ENCODE data around the gene ABCC11.

DNA sequence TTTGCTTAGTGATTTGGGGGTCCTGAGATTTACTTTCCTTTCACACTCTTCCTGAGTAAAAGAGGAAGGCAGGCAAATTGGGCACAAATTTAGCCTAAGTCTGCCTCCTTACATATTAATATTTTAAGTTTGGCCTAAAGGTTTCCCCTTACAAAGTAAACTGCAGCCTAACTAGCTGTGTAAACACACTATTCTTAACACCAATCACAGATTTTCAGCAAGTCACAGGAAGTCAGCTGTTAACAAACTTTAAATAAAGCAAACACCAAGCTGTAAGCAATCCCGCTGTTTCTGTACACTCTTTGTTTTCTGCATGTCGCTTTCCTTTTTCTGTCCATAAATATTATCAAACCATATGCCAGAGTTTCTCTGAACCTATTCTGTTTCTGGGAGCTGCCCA is 45.1 kb upstream of the ABCC11 start:
- no peak for TF ChIP-seq CREB1 (CRISPR knock-in tag; IDR thresholded peaks at IDR 0.05; ENCODE audit: low read depth)
- TF ChIP-seq, protein P1, sequence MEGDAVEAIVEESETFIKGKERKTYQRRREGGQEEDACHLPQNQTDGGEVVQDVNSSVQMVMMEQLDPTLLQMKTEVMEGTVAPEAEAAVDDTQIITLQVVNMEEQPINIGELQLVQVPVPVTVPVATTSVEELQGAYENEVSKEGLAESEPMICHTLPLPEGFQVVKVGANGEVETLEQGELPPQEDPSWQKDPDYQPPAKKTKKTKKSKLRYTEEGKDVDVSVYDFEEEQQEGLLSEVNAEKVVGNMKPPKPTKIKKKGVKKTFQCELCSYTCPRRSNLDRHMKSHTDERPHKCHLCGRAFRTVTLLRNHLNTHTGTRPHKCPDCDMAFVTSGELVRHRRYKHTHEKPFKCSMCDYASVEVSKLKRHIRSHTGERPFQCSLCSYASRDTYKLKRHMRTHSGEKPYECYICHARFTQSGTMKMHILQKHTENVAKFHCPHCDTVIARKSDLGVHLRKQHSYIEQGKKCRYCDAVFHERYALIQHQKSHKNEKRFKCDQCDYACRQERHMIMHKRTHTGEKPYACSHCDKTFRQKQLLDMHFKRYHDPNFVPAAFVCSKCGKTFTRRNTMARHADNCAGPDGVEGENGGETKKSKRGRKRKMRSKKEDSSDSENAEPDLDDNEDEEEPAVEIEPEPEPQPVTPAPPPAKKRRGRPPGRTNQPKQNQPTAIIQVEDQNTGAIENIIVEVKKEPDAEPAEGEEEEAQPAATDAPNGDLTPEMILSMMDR (conservative IDR thresholded peaks at IDR 0.05; ENCODE audit: low read depth in 2 of 2) = no peak
- TF ChIP-seq EZH2 (IDR thresholded peaks at IDR 0.05; ENCODE audit: low read depth, unreplicated experiment) = no peak
- TF ChIP-seq POLR2AphosphoS5 (IDR thresholded peaks at IDR 0.05; ENCODE audit: low read depth) = no peak
- no peak for TF ChIP-seq JUNB (IDR thresholded peaks at IDR 0.05; ENCODE audit: unreplicated experiment)
- TF ChIP-seq ZNF114 (CRISPR knock-in tag; IDR thresholded peaks at IDR 0.05) = no peak
- TF ChIP-seq, protein P2, sequence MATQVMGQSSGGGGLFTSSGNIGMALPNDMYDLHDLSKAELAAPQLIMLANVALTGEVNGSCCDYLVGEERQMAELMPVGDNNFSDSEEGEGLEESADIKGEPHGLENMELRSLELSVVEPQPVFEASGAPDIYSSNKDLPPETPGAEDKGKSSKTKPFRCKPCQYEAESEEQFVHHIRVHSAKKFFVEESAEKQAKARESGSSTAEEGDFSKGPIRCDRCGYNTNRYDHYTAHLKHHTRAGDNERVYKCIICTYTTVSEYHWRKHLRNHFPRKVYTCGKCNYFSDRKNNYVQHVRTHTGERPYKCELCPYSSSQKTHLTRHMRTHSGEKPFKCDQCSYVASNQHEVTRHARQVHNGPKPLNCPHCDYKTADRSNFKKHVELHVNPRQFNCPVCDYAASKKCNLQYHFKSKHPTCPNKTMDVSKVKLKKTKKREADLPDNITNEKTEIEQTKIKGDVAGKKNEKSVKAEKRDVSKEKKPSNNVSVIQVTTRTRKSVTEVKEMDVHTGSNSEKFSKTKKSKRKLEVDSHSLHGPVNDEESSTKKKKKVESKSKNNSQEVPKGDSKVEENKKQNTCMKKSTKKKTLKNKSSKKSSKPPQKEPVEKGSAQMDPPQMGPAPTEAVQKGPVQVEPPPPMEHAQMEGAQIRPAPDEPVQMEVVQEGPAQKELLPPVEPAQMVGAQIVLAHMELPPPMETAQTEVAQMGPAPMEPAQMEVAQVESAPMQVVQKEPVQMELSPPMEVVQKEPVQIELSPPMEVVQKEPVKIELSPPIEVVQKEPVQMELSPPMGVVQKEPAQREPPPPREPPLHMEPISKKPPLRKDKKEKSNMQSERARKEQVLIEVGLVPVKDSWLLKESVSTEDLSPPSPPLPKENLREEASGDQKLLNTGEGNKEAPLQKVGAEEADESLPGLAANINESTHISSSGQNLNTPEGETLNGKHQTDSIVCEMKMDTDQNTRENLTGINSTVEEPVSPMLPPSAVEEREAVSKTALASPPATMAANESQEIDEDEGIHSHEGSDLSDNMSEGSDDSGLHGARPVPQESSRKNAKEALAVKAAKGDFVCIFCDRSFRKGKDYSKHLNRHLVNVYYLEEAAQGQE (IDR thresholded peaks at IDR 0.05; ENCODE audit: unreplicated experiment) = no peak
- TF ChIP-seq ZNF331 (CRISPR knock-in tag; IDR thresholded peaks at IDR 0.05; ENCODE audit: low read depth) = no peak
- no peak for TF ChIP-seq NANOG (IDR thresholded peaks at IDR 0.05; ENCODE audit: borderline replicate concordance)
- TF ChIP-seq, protein P3, sequence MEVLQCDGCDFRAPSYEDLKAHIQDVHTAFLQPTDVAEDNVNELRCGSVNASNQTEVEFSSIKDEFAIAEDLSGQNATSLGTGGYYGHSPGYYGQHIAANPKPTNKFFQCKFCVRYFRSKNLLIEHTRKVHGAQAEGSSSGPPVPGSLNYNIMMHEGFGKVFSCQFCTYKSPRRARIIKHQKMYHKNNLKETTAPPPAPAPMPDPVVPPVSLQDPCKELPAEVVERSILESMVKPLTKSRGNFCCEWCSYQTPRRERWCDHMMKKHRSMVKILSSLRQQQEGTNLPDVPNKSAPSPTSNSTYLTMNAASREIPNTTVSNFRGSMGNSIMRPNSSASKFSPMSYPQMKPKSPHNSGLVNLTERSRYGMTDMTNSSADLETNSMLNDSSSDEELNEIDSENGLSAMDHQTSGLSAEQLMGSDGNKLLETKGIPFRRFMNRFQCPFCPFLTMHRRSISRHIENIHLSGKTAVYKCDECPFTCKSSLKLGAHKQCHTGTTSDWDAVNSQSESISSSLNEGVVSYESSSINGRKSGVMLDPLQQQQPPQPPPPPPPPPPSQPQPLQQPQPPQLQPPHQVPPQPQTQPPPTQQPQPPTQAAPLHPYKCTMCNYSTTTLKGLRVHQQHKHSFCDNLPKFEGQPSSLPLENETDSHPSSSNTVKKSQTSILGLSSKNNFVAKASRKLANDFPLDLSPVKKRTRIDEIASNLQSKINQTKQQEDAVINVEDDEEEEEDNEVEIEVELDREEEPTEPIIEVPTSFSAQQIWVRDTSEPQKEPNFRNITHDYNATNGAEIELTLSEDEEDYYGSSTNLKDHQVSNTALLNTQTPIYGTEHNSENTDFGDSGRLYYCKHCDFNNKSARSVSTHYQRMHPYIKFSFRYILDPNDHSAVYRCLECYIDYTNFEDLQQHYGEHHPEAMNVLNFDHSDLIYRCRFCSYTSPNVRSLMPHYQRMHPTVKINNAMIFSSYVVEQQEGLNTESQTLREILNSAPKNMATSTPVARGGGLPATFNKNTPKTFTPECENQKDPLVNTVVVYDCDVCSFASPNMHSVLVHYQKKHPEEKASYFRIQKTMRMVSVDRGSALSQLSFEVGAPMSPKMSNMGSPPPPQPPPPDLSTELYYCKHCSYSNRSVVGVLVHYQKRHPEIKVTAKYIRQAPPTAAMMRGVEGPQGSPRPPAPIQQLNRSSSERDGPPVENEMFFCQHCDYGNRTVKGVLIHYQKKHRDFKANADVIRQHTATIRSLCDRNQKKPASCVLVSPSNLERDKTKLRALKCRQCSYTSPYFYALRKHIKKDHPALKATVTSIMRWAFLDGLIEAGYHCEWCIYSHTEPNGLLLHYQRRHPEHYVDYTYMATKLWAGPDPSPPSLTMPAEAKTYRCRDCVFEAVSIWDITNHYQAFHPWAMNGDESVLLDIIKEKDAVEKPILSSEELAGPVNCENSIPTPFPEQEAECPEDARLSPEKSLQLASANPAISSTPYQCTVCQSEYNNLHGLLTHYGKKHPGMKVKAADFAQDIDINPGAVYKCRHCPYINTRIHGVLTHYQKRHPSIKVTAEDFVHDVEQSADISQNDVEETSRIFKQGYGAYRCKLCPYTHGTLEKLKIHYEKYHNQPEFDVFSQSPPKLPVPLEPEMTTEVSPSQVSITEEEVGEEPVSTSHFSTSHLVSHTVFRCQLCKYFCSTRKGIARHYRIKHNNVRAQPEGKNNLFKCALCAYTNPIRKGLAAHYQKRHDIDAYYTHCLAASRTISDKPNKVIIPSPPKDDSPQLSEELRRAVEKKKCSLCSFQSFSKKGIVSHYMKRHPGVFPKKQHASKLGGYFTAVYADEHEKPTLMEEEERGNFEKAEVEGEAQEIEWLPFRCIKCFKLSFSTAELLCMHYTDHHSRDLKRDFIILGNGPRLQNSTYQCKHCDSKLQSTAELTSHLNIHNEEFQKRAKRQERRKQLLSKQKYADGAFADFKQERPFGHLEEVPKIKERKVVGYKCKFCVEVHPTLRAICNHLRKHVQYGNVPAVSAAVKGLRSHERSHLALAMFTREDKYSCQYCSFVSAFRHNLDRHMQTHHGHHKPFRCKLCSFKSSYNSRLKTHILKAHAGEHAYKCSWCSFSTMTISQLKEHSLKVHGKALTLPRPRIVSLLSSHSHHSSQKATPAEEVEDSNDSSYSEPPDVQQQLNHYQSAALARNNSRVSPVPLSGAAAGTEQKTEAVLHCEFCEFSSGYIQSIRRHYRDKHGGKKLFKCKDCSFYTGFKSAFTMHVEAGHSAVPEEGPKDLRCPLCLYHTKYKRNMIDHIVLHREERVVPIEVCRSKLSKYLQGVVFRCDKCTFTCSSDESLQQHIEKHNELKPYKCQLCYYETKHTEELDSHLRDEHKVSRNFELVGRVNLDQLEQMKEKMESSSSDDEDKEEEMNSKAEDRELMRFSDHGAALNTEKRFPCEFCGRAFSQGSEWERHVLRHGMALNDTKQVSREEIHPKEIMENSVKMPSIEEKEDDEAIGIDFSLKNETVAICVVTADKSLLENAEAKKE (CRISPR knock-in tag; IDR thresholded peaks at IDR 0.05) = no peak
